ENCODE measurements around the gene WBP1L. TPM values are rescaled to one million over a fixed set of nuclear protein-coding genes. Genes with fewer than 3 reads are reported as not detected.

WBP1L gene
- polyA plus RNA-seq, 3 donors: 24.8 to 43.0 (median 38.3) TPM

- Histone ChIP-seq H3K4me1 (ENCODE audit: control insufficient read depth in 1 of 2, insufficient read depth in 2 of 2, low read length in 2 of 2) (peaks cover 91 to 95% of the 10 kb centered on the region in 2 donors), H3K79me2 (ENCODE audit: insufficient read depth, low read length) (no peaks in the 10 kb centered on the region), H3K27me3 (ENCODE audit: control insufficient read depth in 2 of 2, insufficient read depth in 2 of 2, low read length in 2 of 2) (no peaks in the 10 kb centered on the region), H3K9ac (ENCODE audit: insufficient read depth, low read length, poor library complexity, severe bottlenecking) (peak overlapping the region; percentile 75), H3K9me3 (replicated peaks in 1 of 2; ENCODE audit: control insufficient read depth in 1 of 2, insufficient read depth in 1 of 2, low read length in 2 of 2) (no peaks in the 10 kb centered on the region), H3K4me2 (replicated peaks; ENCODE audit: extremely low read depth, low read length, poor library complexity, severe bottlenecking) (peak overlapping the region; percentile 54), H2AFZ (ENCODE audit: insufficient read depth, low read depth, low read length, poor library complexity, severe bottlenecking) (no peak overlapping the region), H4K20me1 (ENCODE audit: insufficient read depth, low read length) (no peaks in the 10 kb centered on the region), H3K4me3 (replicated peaks in 1 of 3; ENCODE audit: low read depth in 2 of 3, low read length in 3 of 3) (peak overlapping the region in 1 of 3 experiments; percentile 35), H3K36me3 (replicated peaks in 1 of 2; ENCODE audit: control insufficient read depth in 1 of 2, insufficient read depth in 2 of 2, low read length in 2 of 2) (peaks cover 20 to 43% of the 10 kb centered on the region in 2 donors), H3K27ac (ENCODE audit: low read depth in 1 of 2, low read length in 2 of 2) (peak overlapping the region; percentile 98 to 99)
- no peak for TF ChIP-seq CTCF (IDR thresholded peaks at IDR 0.05)
- peak; percentile 65 to 71 (median 65) for DNase-seq
- intact Hi-C loops (cut with micrococcal nuclease): loop anchor here (5.0 kb wide), 1 partner anchor 43 kb away; no protein-coding TSS in a partner anchor
- Mint-ChIP-seq H3K27me3 (ENCODE audit: low read depth in 3 of 3) (peaks cover 0 to 3% (median 0%) of the 10 kb centered on the region in 3 donors), H3K27ac (peak overlapping the region; percentile 99 to 100 (median 99)), H3K36me3 (peaks cover 40 to 57% of the 10 kb centered on the region in 2 donors), H3K4me3 (peak overlapping the region; percentile 34 to 71), H3K4me1 (peaks cover 82% of the 10 kb centered on the region), H3K9me3 (no peaks in the 10 kb centered on the region)
- WGBS (ENCODE audit: insufficient coverage): 85% methylated on average over 23 of the region's 23 CpGs
Measured at GRCh38 chr10:102814873-102815661, 71.3 kb downstream of the WBP1L start.

GRCh38 chr10:102815790-102816549, 72.2 kb downstream of the WBP1L start:
- Histone ChIP-seq H3K4me3 (replicated peaks in 1 of 3; ENCODE audit: low read depth in 2 of 3, low read length in 3 of 3) (peak overlapping the region in 1 of 3 experiments; percentile 35), H3K9ac (ENCODE audit: insufficient read depth, low read length, poor library complexity, severe bottlenecking) (peak overlapping the region; percentile 75)
- no peaks in the 10 kb centered on the region for H3K9me3 Mint-ChIP-seq

More at GRCh38 chr10:102815790-102816549, 72.2 kb downstream of the WBP1L start:
- Histone ChIP-seq H3K79me2 (ENCODE audit: insufficient read depth, low read length) (no peaks in the 10 kb centered on the region), H2AFZ (ENCODE audit: insufficient read depth, low read depth, low read length, poor library complexity, severe bottlenecking) (no peak overlapping the region), H3K27me3 (ENCODE audit: control insufficient read depth in 2 of 2, insufficient read depth in 2 of 2, low read length in 2 of 2) (no peaks in the 10 kb centered on the region), H4K20me1 (ENCODE audit: insufficient read depth, low read length) (no peaks in the 10 kb centered on the region), H3K9me3 (replicated peaks in 1 of 2; ENCODE audit: control insufficient read depth in 1 of 2, insufficient read depth in 1 of 2, low read length in 2 of 2) (no peaks in the 10 kb centered on the region), H3K27ac (ENCODE audit: low read depth in 1 of 2, low read length in 2 of 2) (peak overlapping the region; percentile 98 to 99), H3K4me2 (replicated peaks; ENCODE audit: extremely low read depth, low read length, poor library complexity, severe bottlenecking) (peak overlapping the region; percentile 54), H3K36me3 (replicated peaks in 1 of 2; ENCODE audit: control insufficient read depth in 1 of 2, insufficient read depth in 2 of 2, low read length in 2 of 2) (peaks cover 17 to 38% of the 10 kb centered on the region in 2 donors), H3K4me1 (ENCODE audit: control insufficient read depth in 1 of 2, insufficient read depth in 2 of 2, low read length in 2 of 2) (peaks cover 90% of the 10 kb centered on the region in 2 donors)
- Mint-ChIP-seq H3K4me1 (peaks cover 82% of the 10 kb centered on the region), H3K36me3 (peaks cover 38 to 48% of the 10 kb centered on the region in 2 donors), H3K27ac (peak overlapping the region; percentile 99 to 100 (median 99)), H3K4me3 (peak overlapping the region; percentile 34 to 74), H3K27me3 (ENCODE audit: low read depth in 3 of 3) (peaks cover 0 to 3% (median 0%) of the 10 kb centered on the region in 3 donors)
- WGBS (ENCODE audit: insufficient coverage): 33% methylated on average over 11 of the region's 12 CpGs
- peak; percentile 90 to 97 (median 91) for DNase-seq
- intact Hi-C loops (cut with micrococcal nuclease): loop anchor here (5.0 kb wide), 1 partner anchor 44 kb away; no protein-coding TSS in a partner anchor
- no peak for TF ChIP-seq CTCF (IDR thresholded peaks at IDR 0.05)

All from CD14-positive monocyte (primary cell).